Retinal pigment epithelial cell (primary cell): ENCODE results near the gene PPP1R1B.

Experiments used
- DNase-seq: peaks from one replicate; pipeline ENCODE4 v3.0.0-alpha.2; 2010; ENCODE audit warnings: low read depth
- H3K4me3 ChIP-seq: 2 replicates; pipeline ENCODE4 v1.5.1; 2011; ENCODE audit warnings: mild to moderate bottlenecking, low read length, control low read depth, moderate library complexity
- TF ChIP-seq, protein P1 (sequence below): conservative IDR thresholded peaks from 2 replicates; pipeline ENCODE4 v1.5.1; 2011; ENCODE audit warnings: low read depth, low read length, control low read depth, inconsistent platforms

Gene PPP1R1B

GRCh38 chr17:39641097-39641496 lies 14.3 kb downstream of the PPP1R1B start:
- TF ChIP-seq, protein P1, sequence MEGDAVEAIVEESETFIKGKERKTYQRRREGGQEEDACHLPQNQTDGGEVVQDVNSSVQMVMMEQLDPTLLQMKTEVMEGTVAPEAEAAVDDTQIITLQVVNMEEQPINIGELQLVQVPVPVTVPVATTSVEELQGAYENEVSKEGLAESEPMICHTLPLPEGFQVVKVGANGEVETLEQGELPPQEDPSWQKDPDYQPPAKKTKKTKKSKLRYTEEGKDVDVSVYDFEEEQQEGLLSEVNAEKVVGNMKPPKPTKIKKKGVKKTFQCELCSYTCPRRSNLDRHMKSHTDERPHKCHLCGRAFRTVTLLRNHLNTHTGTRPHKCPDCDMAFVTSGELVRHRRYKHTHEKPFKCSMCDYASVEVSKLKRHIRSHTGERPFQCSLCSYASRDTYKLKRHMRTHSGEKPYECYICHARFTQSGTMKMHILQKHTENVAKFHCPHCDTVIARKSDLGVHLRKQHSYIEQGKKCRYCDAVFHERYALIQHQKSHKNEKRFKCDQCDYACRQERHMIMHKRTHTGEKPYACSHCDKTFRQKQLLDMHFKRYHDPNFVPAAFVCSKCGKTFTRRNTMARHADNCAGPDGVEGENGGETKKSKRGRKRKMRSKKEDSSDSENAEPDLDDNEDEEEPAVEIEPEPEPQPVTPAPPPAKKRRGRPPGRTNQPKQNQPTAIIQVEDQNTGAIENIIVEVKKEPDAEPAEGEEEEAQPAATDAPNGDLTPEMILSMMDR, result no peak
- no peak for DNase-seq
- H3K4me3 ChIP-seq, result no peak overlapping the region

- H3K4me3 ChIP-seq, result no peak overlapping the region
- no peak for DNase-seq
- TF ChIP-seq, protein P1, result no peak
Measured at GRCh38 chr17:39641883-39642282, 15.1 kb downstream of the PPP1R1B start.

- no peak overlapping the region for H3K4me3 ChIP-seq
- TF ChIP-seq, protein P1, result no peak
- no peak for DNase-seq
Measured at GRCh38 chr17:39642291-39643074, 15.7 kb downstream of the PPP1R1B start.

DNA sequence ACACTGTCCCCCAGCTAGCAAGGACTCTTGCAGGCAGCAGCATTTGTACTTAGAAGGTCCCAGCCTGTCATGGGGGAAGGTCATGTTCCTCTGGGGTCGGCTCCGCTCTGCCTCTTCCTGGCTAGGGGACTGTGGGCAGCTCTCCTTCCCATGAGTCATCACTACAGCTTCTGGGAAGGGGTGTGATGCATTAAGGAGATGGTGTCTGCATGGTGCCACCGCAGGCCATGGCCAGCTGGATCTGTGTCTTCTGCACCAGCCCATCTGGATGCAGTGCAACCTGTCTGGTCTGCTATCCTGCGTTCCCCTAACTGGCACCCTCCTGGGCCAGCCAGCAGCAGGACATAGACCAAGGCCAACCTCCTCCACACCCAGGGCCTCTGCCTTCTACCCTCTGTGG lies 16.5 kb downstream of the PPP1R1B start:
- DNase-seq, result no peak
- no peak overlapping the region for H3K4me3 ChIP-seq
- TF ChIP-seq, protein P1, result no peak

DNA sequence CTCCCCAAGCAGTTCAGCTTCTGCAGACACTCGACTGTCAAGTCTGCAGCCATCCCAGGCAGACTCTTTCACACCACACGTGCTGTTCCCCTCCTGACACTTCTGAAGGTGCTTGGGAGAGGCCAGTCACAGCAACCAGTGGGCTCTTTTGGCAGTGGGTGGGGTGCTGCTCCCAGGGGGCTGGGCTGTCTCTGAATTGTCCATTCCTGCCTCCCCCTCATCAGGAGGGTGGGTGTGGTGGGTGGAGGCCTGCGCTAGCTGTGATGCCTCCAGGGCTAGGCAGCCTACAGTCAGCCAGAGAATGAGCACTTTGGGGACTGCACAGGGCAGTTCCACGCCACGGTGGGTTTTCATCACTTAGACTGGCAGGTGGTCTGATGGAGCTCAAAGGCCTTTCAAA lies 20.5 kb downstream of the PPP1R1B start:
- DNase-seq, result no peak
- H3K4me3 ChIP-seq, result no peak overlapping the region
- TF ChIP-seq, protein P1, result no peak

- DNase-seq, result no peak
- TF ChIP-seq, protein P1, result no peak
- no peak overlapping the region for H3K4me3 ChIP-seq
Measured at GRCh38 chr17:39648616-39649366, 22.0 kb downstream of the PPP1R1B start.
